Measurements from ENCODE around the gene GJC2. TPM values are rescaled to one million over a fixed set of nuclear protein-coding genes. Genes with fewer than 3 reads are reported as not detected.

The GJC2 gene
- polyA plus RNA-seq, 3 donors = 0.59 to 1.1 (median 1.0) TPM

- no peak for DNase-seq
Observed at GRCh38 chr1:228144193-228144992, 5.3 kb upstream of the GJC2 start.

- DNase-seq = no peak
Observed at GRCh38 chr1:228144993-228145343, 4.8 kb upstream of the GJC2 start.

- no peak for DNase-seq
Observed at GRCh38 chr1:228145463-228146416, 4.0 kb upstream of the GJC2 start.

GRCh38 chr1:228146417-228147150 is 3.1 kb upstream of the GJC2 start:
- DNase-seq = no peak

GRCh38 chr1:228147151-228147693 is 2.5 kb upstream of the GJC2 start:
- no peak for DNase-seq

GRCh38 chr1:228147768-228148167 is 2.0 kb upstream of the GJC2 start:
- DNase-seq = no peak

- no peak for DNase-seq
Observed at GRCh38 chr1:228148196-228148861, 1.4 kb upstream of the GJC2 start.

- DNase-seq = no peak
Observed at GRCh38 chr1:228148935-228149405, 760 bp upstream of the GJC2 start.

- no peak for DNase-seq
Observed at GRCh38 chr1:228150120-228150460, 360 bp downstream of the GJC2 start.

GRCh38 chr1:228150461-228151179 is 890 bp downstream of the GJC2 start:
- DNase-seq = no peak

GRCh38 chr1:228151180-228151925 is 1.6 kb downstream of the GJC2 start:
- DNase-seq = no peak

- no peak for DNase-seq
Observed at GRCh38 chr1:228152097-228152917, 2.6 kb downstream of the GJC2 start.

- DNase-seq = no peak
Observed at GRCh38 chr1:228152918-228153258, 3.2 kb downstream of the GJC2 start.

- DNase-seq = no peak
Observed at GRCh38 chr1:228154021-228154669, 4.4 kb downstream of the GJC2 start.

- DNase-seq = no peak
Observed at GRCh38 chr1:228154670-228155571, 5.2 kb downstream of the GJC2 start.

- DNase-seq = no peak
Observed at GRCh38 chr1:228155596-228156514, 6.1 kb downstream of the GJC2 start.
